Measurements from ENCODE around the gene PBRM1. TPM values are rescaled to one million over a fixed set of nuclear protein-coding genes. Genes with fewer than 3 reads are reported as not detected.

The PBRM1 gene
- total RNA-seq, 2 experiments from 2014 or later: 75.7 to 91.1 TPM

GRCh38 chr3:52561028-52561747 lies 124.5 kb downstream of the PBRM1 start:
- POLR2A ChIA-PET: interaction anchor here (0.9 to 1.0 kb wide), 3 partner anchors 25 to 31 kb away, joined by 3 to 5 read pairs (median 3); no protein-coding TSS in a partner anchor

GRCh38 chr3:52558436-52558835 lies 127.3 kb downstream of the PBRM1 start:
- ChIA-PET CTCF (ENCODE audit: unreplicated experiment) (no interaction called here), POLR2A (interaction anchor here (0.6 to 0.8 kb wide), 3 partner anchors 12 to 103 kb away, joined by 3 to 4 read pairs (median 3); no protein-coding TSS in a partner anchor)
- peaks cover 93% of the 10 kb centered on the region for H3K36me3 ChIP-seq (ENCODE audit: insufficient read depth, low read length)
- H4K20me1 ChIP-seq (ENCODE audit: insufficient read depth, low read length): no peaks in the 10 kb centered on the region
- no peaks in the 10 kb centered on the region for H3K9me2 ChIP-seq (ENCODE audit: insufficient read depth, low read length)
- TF ChIP-seq EZH2phosphoT487 (IDR thresholded peaks at IDR 0.05; ENCODE audit: borderline replicate concordance, low read depth, low read length): no peak
- TF ChIP-seq CTCF (conservative IDR thresholded peaks at IDR 0.05; ENCODE audit: low read length): no peak
- no peak for DNase-seq (ENCODE audit: low spot score)
- intact Hi-C loops (cut with micrococcal nuclease; ENCODE audit: unreplicated experiment): no loop called here
- BruUV-seq (replicated peaks): no TSS peak
- H3K4me1 ChIP-seq (ENCODE audit: insufficient read depth, low read length, poor library complexity, severe bottlenecking): no peaks in the 10 kb centered on the region
- H3K4me2 ChIP-seq (ENCODE audit: low read length): no peak overlapping the region
- H3K79me2 ChIP-seq (ENCODE audit: insufficient read depth, low read depth, low read length): no peaks in the 10 kb centered on the region
- no peak overlapping the region for H3K4me3 ChIP-seq (ENCODE audit: low read depth, low read length, poor library complexity, severe bottlenecking)
- no peak overlapping the region for H2AFZ ChIP-seq (ENCODE audit: low read length)
- H3K9me3 ChIP-seq (ENCODE audit: low read length): no peaks in the 10 kb centered on the region
- H3K27ac ChIP-seq (ENCODE audit: low read depth, low read length, poor library complexity, severe bottlenecking): no peak overlapping the region

More at GRCh38 chr3:52561028-52561747, 124.5 kb downstream of the PBRM1 start:
- DNase-seq (ENCODE audit: low spot score): no peak
- CTCF ChIA-PET (ENCODE audit: unreplicated experiment): no interaction called here
- H2AFZ ChIP-seq (ENCODE audit: low read length): no peak overlapping the region
- H3K4me3 ChIP-seq (ENCODE audit: low read depth, low read length, poor library complexity, severe bottlenecking): no peak overlapping the region
- no peaks in the 10 kb centered on the region for H4K20me1 ChIP-seq (ENCODE audit: insufficient read depth, low read length)
- H3K4me1 ChIP-seq (ENCODE audit: insufficient read depth, low read length, poor library complexity, severe bottlenecking): no peaks in the 10 kb centered on the region
- peaks cover 83% of the 10 kb centered on the region for H3K36me3 ChIP-seq (ENCODE audit: insufficient read depth, low read length)
- no peak overlapping the region for H3K4me2 ChIP-seq (ENCODE audit: low read length)
- no peak overlapping the region for H3K27ac ChIP-seq (ENCODE audit: low read depth, low read length, poor library complexity, severe bottlenecking)
- H3K79me2 ChIP-seq (ENCODE audit: insufficient read depth, low read depth, low read length): no peaks in the 10 kb centered on the region
- no peaks in the 10 kb centered on the region for H3K9me2 ChIP-seq (ENCODE audit: insufficient read depth, low read length)
- intact Hi-C loops (cut with micrococcal nuclease; ENCODE audit: unreplicated experiment): no loop called here
- no TSS peak for BruUV-seq (replicated peaks)
- no peaks in the 10 kb centered on the region for H3K9me3 ChIP-seq (ENCODE audit: low read length)
- TF ChIP-seq CTCF (conservative IDR thresholded peaks at IDR 0.05; ENCODE audit: low read length) (no peak), EZH2phosphoT487 (IDR thresholded peaks at IDR 0.05; ENCODE audit: borderline replicate concordance, low read depth, low read length) (no peak)
